ENCODE results near the gene SLC22A1.

The SLC22A1 gene

GRCh38 chr6:160172704-160173103, 51.1 kb downstream of the SLC22A1 start:
- DNase-seq (ENCODE audit: low read depth in 2 of 2) = no peak

- no peak for DNase-seq (ENCODE audit: low read depth in 2 of 2)
Measured at GRCh38 chr6:160173806-160174527, 52.4 kb downstream of the SLC22A1 start.

- DNase-seq (ENCODE audit: low read depth in 2 of 2) = no peak
Measured at GRCh38 chr6:160174681-160175080, 53.1 kb downstream of the SLC22A1 start.

- no peak for DNase-seq (ENCODE audit: low read depth in 2 of 2)
Measured at GRCh38 chr6:160177220-160177619, 55.6 kb downstream of the SLC22A1 start.

- DNase-seq (ENCODE audit: low read depth in 2 of 2) = no peak
Measured at GRCh38 chr6:160178271-160178670, 56.7 kb downstream of the SLC22A1 start.

GRCh38 chr6:160180706-160181105, 59.1 kb downstream of the SLC22A1 start:
- no peak for DNase-seq (ENCODE audit: low read depth in 2 of 2)

- DNase-seq (ENCODE audit: low read depth in 2 of 2) = no peak
Measured at GRCh38 chr6:160188773-160189172, 67.2 kb downstream of the SLC22A1 start.

- DNase-seq (ENCODE audit: low read depth in 2 of 2) = no peak
Measured at GRCh38 chr6:160190081-160190480, 68.5 kb downstream of the SLC22A1 start.

GRCh38 chr6:160190973-160191372, 69.4 kb downstream of the SLC22A1 start:
- DNase-seq (ENCODE audit: low read depth in 2 of 2) = no peak

- no peak for DNase-seq (ENCODE audit: low read depth in 2 of 2)
Measured at GRCh38 chr6:160192840-160193239, 71.2 kb downstream of the SLC22A1 start.

GRCh38 chr6:160194808-160195207, 73.2 kb downstream of the SLC22A1 start:
- DNase-seq (ENCODE audit: low read depth in 2 of 2) = no peak

GRCh38 chr6:160197662-160198061, 76.0 kb downstream of the SLC22A1 start:
- no peak for DNase-seq (ENCODE audit: low read depth in 2 of 2)

- no peak for DNase-seq (ENCODE audit: low read depth in 2 of 2)
Measured at GRCh38 chr6:160198606-160199211, 77.1 kb downstream of the SLC22A1 start.

GRCh38 chr6:160201061-160201460, 79.4 kb downstream of the SLC22A1 start:
- no peak for DNase-seq (ENCODE audit: low read depth in 2 of 2)

GRCh38 chr6:160202411-160202810, 80.8 kb downstream of the SLC22A1 start:
- DNase-seq (ENCODE audit: low read depth in 2 of 2) = no peak

- DNase-seq (ENCODE audit: low read depth in 2 of 2) = no peak
Measured at GRCh38 chr6:160203076-160203475, 81.5 kb downstream of the SLC22A1 start.

GRCh38 chr6:160203522-160203921, 81.9 kb downstream of the SLC22A1 start:
- no peak for DNase-seq (ENCODE audit: low read depth in 2 of 2)

GRCh38 chr6:160203953-160204352, 82.3 kb downstream of the SLC22A1 start:
- DNase-seq (ENCODE audit: low read depth in 2 of 2) = no peak

GRCh38 chr6:160204710-160205109, 83.1 kb downstream of the SLC22A1 start:
- no peak for DNase-seq (ENCODE audit: low read depth in 2 of 2)

- DNase-seq (ENCODE audit: low read depth in 2 of 2) = no peak
Measured at GRCh38 chr6:160207618-160208017, 86.0 kb downstream of the SLC22A1 start.

All from stimulated activated CD8-positive, alpha-beta memory T cell treated with anti-CD3 and anti-CD28 coated beads, Interleukin-7, amount 100 ng/mL, for 1 hour (primary cell).